CD4-positive, alpha-beta T cell treated with Interleukin-2 at 100 ng/mL for 4 hours (primary cell): ENCODE results near the gene FOLR2.
"Not testable (repeated sequence)": the region's sequence is repeated elsewhere in the genome, so short reads cannot be mapped to it uniquely, and the experiment has no call there.

Experiments
- DNase-seq: peaks from one replicate; pipeline ENCODE4 v3.0.0-alpha.2; 2020; ENCODE audit warnings: low spot score

Gene FOLR2

DNA sequence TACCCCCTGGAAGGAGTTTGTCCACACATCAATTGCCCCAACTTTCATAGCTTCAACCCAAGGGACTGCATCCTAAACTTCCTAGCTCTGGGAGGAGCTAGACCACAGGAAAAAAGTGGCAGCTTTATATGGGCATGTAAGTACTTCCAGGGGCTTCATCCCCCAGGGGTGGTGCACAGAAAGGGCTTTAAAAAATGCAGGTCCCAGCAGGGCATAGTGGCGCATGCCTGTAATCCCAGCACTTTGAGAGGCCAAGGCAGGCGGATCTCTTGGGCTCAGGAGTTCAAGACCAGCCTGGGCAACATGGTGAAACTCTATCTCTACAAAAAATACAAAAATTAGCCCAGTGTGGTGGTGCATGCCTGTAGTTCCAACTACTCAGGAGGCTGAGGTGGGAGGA lies 9.8 kb upstream of the FOLR2 start:
- not testable (repeated sequence) for DNase-seq

DNA sequence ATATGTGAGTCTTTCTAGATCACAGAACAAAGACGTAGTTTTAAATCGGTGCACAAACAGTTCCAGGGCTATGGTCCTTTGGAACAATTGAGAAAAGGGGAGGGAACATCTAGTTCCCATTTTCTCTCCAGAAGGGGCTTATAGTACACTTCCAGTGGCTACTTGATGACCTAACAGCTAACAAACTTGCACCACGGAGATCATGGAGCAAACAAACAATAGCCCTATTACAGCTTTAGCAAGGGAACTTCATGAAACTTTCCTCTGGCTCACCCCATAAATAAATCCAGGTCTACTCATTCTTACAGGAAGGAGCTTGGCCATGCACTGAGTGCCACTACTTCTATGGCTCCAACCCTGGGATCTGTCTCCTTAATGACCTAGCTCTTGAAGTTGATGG lies 8.3 kb upstream of the FOLR2 start:
- DNase-seq: no peak

DNA sequence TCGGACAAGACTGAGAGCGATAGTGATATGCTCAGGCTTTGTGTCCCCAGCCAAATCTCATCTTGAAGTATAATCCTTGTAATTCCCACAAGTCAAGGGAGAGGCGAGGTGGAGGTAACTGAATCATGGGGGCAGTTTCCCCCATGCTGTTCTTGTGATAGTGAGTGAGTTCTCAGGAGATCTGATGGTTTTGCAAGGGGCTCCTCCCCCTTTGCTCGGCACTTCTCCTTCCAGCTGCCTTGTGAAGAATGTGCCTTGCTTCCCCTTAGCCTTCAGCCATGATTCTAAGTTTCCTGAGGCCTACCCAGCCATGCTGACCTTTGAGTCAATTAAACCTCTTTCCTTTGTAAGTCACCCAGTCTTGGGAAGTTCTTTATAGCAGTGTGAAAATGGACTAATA lies 7.5 kb upstream of the FOLR2 start:
- no peak for DNase-seq

DNA sequence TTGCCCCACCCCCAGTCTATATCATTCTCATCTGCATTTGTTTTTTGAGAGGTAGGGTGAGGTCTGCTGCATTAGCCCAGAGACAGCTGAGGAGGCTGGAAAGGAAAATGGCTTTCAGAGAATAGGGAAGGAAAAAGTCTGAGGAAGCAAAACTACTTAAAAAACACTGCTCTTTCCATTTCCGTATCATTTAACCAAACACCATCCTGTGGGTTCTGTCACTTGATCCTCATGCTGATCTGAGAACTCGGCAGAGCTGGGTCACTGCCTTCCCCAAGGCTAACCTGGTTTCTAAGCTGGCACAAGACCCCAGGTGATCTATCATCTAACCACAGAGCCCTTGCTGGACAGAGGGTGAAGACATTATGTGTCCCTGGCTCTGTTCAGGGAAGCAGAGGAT lies 1.2 kb downstream of the FOLR2 start:
- no peak for DNase-seq

DNA sequence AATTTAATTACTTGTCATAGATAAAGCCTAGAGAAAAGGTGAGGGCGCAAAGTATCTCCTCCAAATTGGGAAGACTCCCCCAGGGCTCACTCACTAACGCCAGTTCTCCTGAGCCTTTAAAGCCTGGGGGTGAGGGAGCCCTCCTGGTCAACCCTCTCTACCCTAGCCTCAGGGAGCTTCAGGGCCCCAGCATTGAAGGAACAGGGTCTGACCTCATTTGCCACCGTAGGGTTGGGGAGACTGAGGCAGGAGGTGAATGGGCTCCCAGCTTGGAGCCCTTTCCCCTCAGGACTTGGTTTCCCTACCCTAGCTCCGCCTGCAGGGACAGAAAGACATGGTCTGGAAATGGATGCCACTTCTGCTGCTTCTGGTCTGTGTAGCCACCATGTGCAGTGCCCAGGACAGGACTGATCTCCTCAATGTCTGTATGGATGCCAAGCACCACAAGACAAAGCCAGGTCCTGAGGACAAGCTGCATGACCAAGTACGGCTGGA lies 1.7 kb downstream of the FOLR2 start:
- DNase-seq: no peak

DNA sequence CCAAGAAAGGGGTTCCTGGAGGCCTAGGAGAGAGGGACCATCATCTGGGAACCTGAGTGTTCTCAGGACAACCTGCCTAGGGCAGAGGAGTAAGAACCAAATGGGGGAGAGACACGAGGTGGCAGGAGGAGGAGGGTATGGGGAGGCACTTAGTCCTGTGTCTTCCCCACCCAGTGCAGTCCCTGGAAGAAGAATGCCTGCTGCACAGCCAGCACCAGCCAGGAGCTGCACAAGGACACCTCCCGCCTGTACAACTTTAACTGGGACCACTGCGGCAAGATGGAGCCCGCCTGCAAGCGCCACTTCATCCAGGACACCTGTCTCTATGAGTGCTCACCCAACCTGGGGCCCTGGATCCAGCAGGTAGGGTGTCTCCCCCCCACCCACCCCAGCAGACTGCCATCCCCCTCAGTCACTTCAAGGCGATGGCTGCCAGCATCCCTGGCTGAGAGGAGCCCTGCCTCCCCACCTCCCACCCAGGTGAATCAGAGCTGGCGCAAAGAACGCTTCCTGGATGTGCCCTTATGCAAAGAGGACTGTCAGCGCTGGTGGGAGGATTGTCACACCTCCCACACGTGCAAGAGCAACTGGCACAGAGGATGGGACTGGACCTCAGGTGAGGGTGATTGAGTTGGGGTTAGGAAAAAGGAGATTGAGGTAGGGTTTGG lies 4.2 kb downstream of the FOLR2 start:
- DNase-seq: no peak

DNA sequence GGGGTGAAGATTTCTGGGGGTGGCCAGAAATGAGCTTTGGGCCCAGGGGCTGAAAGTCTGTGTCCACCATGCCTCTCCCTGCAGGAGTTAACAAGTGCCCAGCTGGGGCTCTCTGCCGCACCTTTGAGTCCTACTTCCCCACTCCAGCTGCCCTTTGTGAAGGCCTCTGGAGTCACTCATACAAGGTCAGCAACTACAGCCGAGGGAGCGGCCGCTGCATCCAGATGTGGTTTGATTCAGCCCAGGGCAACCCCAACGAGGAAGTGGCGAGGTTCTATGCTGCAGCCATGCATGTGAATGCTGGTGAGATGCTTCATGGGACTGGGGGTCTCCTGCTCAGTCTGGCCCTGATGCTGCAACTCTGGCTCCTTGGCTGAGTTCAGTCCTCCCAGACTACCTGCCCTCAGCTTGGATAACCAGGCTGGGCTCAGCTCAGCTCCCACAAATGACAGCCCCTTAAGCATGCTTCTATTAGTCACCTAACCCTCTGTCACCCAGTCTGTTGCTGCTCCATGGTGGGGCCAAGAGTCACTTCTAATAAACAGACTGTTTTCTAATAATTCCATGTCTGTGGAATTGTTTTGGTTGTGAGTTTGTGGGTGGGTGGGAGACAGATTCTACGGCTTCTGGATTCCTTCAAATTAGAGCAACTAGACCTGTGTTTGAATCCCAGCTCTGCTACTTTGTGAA lies 4.9 kb downstream of the FOLR2 start:
- no peak for DNase-seq

DNA sequence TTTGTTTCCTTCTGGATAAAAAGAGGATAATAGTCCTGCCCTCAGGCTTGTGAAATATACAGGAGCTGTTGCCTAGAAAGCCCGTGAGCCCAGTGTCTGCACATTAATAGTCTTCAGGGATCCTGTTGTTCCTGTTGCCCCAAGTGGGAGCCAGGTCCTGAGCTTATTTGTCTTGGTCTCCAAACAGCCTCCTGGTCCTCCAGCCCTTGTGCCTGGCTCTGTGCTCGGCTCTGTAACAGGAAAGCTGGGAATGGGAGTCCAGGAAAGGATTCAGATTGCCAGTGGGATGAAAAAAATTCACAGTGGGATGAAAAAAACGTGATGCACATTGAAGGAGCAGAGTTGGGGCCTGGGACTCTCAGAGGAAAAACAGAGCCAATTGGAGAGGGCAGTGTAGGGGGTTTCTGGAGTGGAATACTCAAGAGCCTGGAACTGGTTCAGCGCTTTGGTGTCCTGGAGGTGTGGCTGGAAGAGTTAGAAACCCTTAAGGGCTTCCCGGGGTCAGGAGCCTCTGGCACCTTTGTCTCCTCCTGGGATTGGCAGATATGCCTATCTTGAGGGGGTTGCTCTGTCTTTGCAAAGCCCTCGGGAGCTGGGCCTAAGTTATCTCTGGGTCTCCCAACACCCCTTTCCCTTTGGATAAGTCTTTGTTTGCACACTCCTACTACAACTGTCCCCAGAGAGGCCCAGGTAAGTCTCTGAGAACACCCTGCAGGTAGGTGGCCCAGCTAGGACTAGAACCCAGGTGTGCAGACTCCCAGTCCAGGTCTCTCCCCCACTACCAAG lies 5.7 kb downstream of the FOLR2 start:
- no peak for DNase-seq

DNA sequence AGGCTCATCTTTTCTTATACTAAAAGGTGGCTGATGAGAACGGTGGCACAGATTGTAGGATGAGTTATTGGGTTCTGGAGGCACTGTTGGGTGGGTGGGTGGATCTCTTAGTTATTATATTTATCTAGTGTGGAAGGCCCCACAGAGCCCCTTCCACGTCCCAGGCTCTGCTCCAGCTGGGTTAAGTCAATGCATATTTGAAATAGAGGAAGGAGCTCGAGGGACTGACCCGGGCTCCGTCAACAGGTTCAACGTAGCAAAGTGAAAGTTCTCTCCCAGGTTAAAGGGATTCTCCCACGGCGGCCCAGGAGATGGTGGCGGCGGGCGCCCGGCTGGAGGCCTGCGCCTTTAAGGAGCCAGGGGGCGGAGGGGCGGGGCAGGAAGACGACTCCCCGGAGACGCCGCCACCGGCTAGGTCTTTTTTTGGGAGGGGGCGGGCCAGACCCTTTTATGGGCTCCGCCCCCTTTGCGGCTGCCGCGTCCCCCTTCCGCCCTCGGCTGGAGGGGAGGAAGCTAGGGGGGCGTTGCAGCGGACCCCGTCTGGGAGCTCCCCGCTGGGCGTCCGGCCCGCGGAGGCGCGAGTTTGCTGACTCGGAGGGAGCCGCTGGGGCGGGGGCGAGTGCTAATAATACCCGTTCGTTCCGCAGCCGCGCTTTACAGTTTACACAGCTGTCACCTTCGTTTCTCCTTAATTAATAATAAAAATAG lies 6.5 kb downstream of the FOLR2 start:
- DNase-seq: peak; percentile 94

DNA sequence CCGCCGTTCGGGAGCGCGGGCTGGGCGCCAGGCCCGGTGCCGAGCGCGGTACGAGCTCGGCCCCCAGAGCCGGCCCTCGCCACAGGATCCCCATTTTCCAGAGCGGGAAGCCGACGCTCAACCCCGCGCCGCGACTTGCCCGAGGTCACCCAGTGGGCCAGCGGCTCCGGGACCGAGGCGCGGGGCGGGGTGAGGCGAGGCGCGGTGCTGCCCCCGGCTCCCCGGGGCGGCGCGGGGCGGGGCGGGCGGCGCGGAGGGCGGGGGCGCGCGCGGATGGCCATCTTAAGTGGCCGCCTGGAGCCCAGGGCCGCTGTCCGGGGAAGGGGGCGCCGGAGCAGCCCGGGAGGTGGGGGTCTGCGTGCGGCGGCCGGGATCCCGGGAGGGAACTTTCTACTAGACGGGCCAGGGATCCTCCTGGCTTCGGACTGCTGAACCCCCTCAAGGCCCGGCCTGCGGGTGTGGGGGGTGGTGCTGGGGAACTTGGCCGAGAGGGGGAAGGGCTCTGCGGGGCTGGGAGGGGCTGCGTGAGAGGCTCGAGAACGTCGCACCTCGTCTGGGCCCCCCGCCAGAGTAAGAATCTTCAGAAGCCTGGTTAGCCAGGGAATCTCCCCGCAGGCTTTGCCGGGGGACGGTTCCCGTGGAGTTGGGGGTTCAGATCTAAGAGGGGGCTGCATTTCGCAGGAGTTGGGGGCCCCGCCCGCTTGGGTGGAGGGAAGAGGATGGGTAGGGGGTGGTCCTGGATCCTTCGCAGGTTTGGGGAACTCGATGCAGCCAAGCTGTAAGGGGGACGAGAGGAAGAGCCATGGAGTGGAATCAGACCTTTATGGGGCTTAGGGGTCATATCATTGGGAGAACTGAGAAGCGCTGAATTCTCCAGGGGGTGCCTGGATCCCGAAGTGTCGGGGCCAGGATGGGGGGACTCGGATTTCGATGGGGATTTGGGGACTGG lies 7.3 kb downstream of the FOLR2 start:
- peak; percentile 50 for DNase-seq

DNA sequence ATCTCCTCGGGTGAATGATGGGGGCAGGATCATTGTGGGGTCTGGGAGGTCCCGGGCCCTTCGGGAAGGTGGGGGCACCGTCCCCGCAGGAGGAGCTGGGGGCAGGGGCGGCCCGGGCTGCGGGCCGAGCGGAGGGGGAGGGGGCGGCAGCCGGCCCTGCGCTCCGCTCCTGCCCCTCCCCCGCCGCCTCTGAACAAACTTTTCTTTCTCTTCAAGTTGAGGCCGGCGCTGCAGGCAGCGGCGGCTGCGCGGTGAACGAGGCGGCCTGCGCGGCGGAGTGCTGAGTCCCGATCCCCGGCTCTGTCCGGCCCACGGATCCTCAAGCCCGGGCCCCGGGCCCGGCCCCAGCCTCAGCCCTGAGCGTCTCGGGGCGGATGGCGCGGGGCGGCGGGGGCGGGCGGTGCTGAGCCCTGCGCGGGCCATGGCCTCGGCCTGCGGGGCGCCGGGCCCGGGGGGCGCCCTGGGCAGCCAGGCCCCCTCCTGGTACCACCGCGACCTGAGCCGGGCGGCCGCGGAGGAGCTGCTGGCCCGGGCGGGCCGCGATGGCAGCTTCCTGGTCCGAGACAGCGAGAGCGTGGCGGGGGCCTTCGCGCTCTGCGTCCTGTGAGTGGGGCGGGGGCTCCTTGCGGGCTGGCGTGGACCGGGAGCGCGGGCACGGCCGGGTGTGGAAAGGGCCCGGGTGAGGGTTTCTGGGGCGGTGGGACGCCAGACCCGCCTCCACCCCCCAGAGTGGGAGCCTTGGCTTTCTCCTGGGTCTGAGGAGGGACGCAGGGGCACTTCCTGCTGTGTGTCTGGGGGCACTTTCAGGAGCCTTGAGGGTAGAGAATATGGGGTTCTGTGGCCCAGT lies 8.2 kb downstream of the FOLR2 start, which contains the start of gene INPPL1:
TSS of gene INPPL1 (plus strand) at position 204 of the 847 bp plus-strand sequence. CDS start at position 422, 218 bp downstream.
- DNase-seq: peak; percentile 32

DNA sequence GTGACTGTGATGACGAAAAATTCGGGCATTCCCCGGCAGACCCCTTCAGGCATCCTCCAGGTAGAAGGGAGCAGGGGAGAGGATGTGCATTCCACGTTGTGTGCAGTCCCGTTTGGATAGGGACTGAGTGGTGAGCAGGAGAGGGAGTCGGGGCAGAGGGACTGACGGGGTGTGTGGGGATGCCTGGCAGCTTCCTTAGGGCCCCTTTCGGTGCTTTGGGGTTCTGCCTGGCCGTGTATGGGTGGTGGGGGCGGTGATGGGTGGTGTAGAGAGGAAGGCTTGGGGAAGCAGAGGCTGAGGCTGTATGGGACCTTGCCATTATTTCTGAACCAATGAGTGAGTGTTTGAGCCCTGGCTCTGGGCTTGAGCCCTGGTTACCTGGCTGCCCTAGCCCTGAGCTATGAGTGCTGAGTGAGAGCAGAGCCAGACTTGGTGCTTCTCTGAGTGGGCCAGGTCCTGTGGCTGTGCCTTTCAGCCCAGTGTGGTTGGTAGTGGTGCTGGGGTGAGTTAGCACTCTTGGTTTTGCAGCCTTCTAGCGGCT lies 8.9 kb downstream of the FOLR2 start:
- peak; percentile 27 for DNase-seq

DNA sequence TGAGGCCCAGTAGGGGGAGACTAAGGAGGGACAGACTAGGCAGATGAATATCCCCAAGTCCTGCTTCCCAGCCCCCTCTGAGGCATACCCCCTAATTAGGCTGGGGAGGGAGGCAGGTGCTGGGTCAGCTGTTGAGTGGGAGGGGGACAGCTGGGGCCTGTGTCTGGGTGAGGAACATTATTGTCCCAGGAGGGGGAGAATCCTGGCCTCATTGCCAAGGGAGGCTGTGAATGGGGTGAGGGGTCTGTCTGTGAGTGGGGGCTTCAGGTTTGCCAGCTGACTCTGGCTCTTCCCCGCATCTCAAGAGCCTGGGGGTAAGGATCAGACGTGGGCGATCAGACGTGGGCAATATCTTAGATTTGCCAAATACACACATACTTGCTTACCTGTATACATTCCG lies 10.1 kb downstream of the FOLR2 start:
- no peak for DNase-seq

DNA sequence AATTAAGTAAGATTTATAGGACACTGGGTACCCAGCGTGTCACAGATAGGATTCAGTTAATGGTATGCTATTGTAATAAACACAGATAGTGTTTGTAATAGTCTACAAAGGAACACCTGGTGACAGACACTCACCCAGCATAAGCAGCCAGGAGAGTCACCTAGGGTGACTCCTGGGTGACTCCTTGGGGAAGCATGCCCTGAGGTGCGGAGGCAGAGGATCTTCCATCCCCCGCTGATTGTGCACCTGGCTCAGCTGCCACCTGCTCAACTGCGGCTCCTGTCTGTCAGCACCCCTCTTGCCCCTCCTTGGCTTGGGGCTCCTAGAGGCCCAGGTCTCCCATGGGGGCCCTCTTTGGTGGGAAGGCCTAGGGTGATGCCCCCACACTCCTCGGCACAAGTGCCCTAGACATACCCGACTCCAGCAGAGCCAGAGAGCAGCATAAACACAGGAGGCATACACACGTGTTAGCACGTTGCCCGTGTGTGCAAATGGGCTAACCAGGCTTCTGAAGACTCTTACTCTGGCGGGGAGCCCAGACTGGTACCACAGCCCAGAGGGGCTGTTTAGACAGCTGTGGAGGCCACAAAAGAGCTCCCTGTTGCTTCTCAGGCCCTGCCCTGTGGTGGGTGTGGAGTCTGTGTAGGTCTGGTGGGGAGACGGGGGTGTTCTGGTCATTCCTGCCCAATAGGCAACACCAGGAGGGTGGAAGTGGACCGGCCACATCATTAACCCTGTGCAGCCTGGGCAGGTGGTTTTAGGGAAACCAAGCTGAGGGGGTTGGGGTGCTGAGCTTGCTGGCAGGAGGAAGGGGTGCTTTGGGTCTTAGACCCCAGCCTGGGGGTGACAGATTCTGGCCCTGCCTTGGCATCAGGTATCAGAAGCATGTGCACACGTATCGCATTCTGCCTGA lies 11.0 kb downstream of the FOLR2 start:
- DNase-seq: no peak

DNA sequence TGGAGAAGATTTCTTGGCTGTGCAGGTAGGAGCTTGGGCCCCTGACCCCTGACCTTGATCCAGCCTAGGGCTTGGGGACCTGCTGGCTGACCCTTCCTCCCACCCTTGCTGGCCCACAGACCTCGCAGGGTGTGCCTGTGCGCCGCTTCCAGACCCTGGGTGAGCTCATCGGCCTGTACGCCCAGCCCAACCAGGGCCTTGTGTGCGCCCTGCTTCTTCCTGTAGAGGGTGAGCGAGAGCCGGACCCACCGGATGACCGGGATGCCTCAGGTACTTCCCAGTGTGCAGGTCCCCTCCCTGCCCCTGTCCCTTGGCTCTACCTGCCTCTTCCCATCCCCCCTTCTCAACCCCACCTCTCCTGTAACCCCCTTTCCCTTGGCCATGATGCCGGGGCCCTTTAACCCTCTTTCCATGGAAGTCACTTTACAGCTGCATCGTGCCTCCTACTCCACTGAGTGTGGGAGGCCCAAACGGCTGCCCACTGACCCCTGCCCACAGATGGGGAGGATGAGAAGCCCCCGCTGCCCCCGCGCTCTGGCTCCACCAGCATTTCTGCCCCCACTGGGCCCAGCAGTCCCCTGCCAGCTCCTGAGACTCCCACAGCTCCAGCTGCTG lies 11.7 kb downstream of the FOLR2 start:
- no peak for DNase-seq

DNA sequence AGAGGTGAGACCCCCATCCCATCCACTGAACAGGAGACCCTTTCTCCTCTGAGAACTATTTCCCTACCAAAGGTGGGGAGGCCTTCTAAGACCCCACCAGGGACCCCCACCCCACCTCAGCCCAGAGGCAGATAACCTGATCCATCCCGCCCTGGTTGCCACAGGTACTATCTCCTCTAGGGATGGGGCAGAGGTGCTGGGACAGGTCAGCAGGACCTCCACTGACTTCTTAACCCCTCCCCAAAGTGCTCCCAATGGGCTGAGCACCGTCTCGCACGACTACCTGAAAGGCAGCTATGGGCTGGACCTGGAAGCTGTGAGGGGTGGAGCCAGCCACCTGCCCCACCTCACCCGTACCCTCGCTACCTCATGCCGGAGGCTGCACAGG lies 12.2 kb downstream of the FOLR2 start:
- no peak for DNase-seq

DNA sequence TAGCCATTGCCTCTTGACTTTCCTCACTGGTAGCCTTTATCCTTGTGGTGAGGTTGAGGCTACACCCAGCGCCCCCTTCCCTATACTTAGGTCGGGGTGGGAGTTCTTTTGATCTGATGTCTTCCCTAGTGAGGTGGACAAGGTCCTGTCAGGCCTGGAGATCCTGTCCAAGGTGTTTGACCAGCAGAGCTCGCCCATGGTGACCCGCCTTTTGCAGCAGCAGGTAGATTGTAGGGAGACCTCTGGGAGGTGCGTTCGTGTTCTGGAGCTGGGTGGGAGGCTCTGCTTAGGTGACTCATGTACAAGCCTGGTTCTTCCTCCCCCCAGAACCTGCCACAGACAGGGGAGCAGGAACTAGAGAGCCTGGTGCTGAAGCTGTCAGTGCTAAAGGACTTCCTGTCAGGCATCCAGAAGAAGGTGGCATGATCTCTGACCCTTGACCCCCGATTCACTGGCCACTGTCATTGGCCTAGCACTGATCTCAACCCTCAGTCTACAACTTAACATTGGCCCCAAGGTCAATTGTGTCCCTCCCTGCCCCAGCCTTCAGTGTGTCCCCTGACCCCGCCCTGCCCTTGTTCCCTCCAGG lies 12.8 kb downstream of the FOLR2 start:
- DNase-seq: no peak
